ENCODE results near the gene STXBP6. TPM values are rescaled to one million over a fixed set of nuclear protein-coding genes. Genes with fewer than 3 reads are reported as not detected.

STXBP6 gene
- total and polyA plus RNA-seq, 2 experiments from 2014 or later = 3.8 to 6.4 TPM

DNA sequence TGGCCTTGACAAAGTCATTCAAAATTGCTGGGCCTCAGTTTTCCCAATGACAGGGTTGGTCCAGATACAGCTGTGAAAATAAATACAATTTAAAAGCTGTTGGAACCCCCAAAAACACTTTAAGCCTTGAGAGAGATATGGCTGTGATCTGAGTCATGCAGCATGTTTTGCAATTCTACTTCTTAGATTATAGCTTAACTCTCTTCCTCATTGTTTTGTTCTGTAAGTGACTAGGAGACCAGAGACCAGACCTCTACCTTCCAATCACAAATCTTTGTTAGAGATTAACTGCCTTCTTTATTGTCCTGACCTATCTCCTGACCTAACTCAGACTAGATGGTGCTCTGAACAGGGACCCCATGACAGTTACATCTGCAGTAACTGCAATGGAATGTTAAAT lies 198.1 kb downstream of the STXBP6 start:
- Histone ChIP-seq H3K9me3 (ENCODE audit: low read depth) (no peaks in the 10 kb centered on the region), H3K4me3 (no peak overlapping the region), H3K4me1 (ENCODE audit: low read depth) (no peaks in the 10 kb centered on the region), H3K27me3 (no peaks in the 10 kb centered on the region), H3K36me3 (no peaks in the 10 kb centered on the region), H3K27ac (no peak overlapping the region)
- no peak for TF ChIP-seq CTCF (IDR thresholded peaks at IDR 0.05; ENCODE audit: low read depth, low read length)
- DNase-seq (ENCODE audit: low read depth in 1 of 2, low spot score in 1 of 2) = peak in 1 of 2 donors; percentile 56

- TF ChIP-seq CTCF (IDR thresholded peaks at IDR 0.05; ENCODE audit: low read depth, low read length) = no peak
- H3K27me3 ChIP-seq = no peaks in the 10 kb centered on the region
- no peaks in the 10 kb centered on the region for H3K36me3 ChIP-seq
These were observed 198.5 kb downstream of the STXBP6 start for GRCh38 chr14:24851406-24851805.

GRCh38 chr14:24850072-24850471 lies 199.9 kb downstream of the STXBP6 start:
- no peaks in the 10 kb centered on the region for H3K27me3 ChIP-seq
- no peak overlapping the region for H3K4me3 ChIP-seq
- H3K9me3 ChIP-seq (ENCODE audit: low read depth) = no peaks in the 10 kb centered on the region
- no peak overlapping the region for H3K27ac ChIP-seq
- no peak for DNase-seq (ENCODE audit: low read depth in 1 of 2, low spot score in 1 of 2)
- H3K4me1 ChIP-seq (ENCODE audit: low read depth) = no peaks in the 10 kb centered on the region
- TF ChIP-seq CTCF (IDR thresholded peaks at IDR 0.05; ENCODE audit: low read depth, low read length) = no peak
- no peaks in the 10 kb centered on the region for H3K36me3 ChIP-seq

More at GRCh38 chr14:24851406-24851805, 198.5 kb downstream of the STXBP6 start:
- no peak overlapping the region for H3K4me3 ChIP-seq
- no peaks in the 10 kb centered on the region for H3K4me1 ChIP-seq (ENCODE audit: low read depth)
- H3K9me3 ChIP-seq (ENCODE audit: low read depth) = no peaks in the 10 kb centered on the region
- no peak overlapping the region for H3K27ac ChIP-seq
- DNase-seq (ENCODE audit: low read depth in 1 of 2, low spot score in 1 of 2) = no peak

GRCh38 chr14:24849471-24849870 lies 200.5 kb downstream of the STXBP6 start:
- no peak for DNase-seq (ENCODE audit: low read depth in 1 of 2, low spot score in 1 of 2)
- Histone ChIP-seq H3K27ac (no peak overlapping the region), H3K27me3 (no peaks in the 10 kb centered on the region), H3K9me3 (ENCODE audit: low read depth) (no peaks in the 10 kb centered on the region), H3K36me3 (no peaks in the 10 kb centered on the region), H3K4me3 (no peak overlapping the region), H3K4me1 (ENCODE audit: low read depth) (no peaks in the 10 kb centered on the region)
- TF ChIP-seq CTCF (IDR thresholded peaks at IDR 0.05; ENCODE audit: low read depth, low read length) = no peak

- Histone ChIP-seq H3K9me3 (ENCODE audit: low read depth) (no peaks in the 10 kb centered on the region), H3K36me3 (no peaks in the 10 kb centered on the region), H3K27ac (no peak overlapping the region), H3K4me3 (no peak overlapping the region), H3K4me1 (ENCODE audit: low read depth) (no peaks in the 10 kb centered on the region), H3K27me3 (no peaks in the 10 kb centered on the region)
- DNase-seq (ENCODE audit: low read depth in 1 of 2, low spot score in 1 of 2) = peak in 1 of 2 donors; percentile 46
- no peak for TF ChIP-seq CTCF (IDR thresholded peaks at IDR 0.05; ENCODE audit: low read depth, low read length)
These were observed 201.7 kb downstream of the STXBP6 start for GRCh38 chr14:24848102-24848790.

Measured in cardiac muscle cell (in vitro differentiated cells and primary cell).